Activated CD8-positive, alpha-beta memory T cell treated with anti-CD3 and anti-CD28 coated beads, Interleukin-2, amount 50 U/mL, for 48 hours (primary cell): Measurements from ENCODE around the gene KTN1.

Experiments
- DNase-seq: peaks from one replicate; pipeline ENCODE4 v3.0.0-alpha.2; 2020

KTN1 gene

GRCh38 chr14:55718551-55718950 lies 138.5 kb downstream of the KTN1 start:
- DNase-seq: no peak

- no peak for DNase-seq
These were observed 140.8 kb downstream of the KTN1 start for GRCh38 chr14:55720796-55721195.

- no peak for DNase-seq
These were observed 141.3 kb downstream of the KTN1 start for GRCh38 chr14:55721353-55721752.

GRCh38 chr14:55722054-55722453 lies 142.0 kb downstream of the KTN1 start:
- no peak for DNase-seq

GRCh38 chr14:55724736-55725135 lies 144.7 kb downstream of the KTN1 start:
- DNase-seq: no peak

- no peak for DNase-seq
These were observed 150.7 kb downstream of the KTN1 start for GRCh38 chr14:55730592-55731310.

- no peak for DNase-seq
These were observed 151.4 kb downstream of the KTN1 start for GRCh38 chr14:55731311-55731872.

GRCh38 chr14:55731881-55732498 lies 152.0 kb downstream of the KTN1 start:
- peak; percentile 69 for DNase-seq

GRCh38 chr14:55733599-55733998 lies 153.6 kb downstream of the KTN1 start:
- DNase-seq: no peak
